Endothelial cell of umbilical vein (primary cell): Measurements from ENCODE around the gene SSNA1. TPM values are rescaled to one million over a fixed set of nuclear protein-coding genes. Genes with fewer than 3 reads are reported as not detected.

Experiments used
- BruUV-seq: library from RNA; stranded (reverse); fragments of 400-500 nt; replicated peaks from 2 replicates; lab custom pipeline; 2021; lab: Mats Ljungman, UMichigan
- CTCF ChIA-PET: fragments of 300-600, 350-600 bp; sonication (Branson Sonifier 250); formaldehyde crosslinking; loops from one replicate; lab custom pipeline; 2021; ENCODE audit warnings: antibody characterized with exemption, inconsistent platforms; lab: Charles Lee
- POLR2A ChIA-PET: fragments of 300-600, 350-600 bp; sonication (Branson Sonifier 250); formaldehyde crosslinking; loops from one replicate; lab custom pipeline; 2021; ENCODE audit warnings: antibody characterized with exemption, inconsistent platforms; lab: Charles Lee
- DNase-seq: peaks from one replicate; pipeline ENCODE4 v3.0.0-alpha.2; 2011; ENCODE audit warnings: low read depth, low spot score
- FAIRE-seq: peaks from 2 replicates; lab custom pipeline; 2011; peaks lifted over from hg19 to GRCh38; lab: Jason Lieb, UNC
- H2AFZ ChIP-seq: 2 replicates; pipeline ENCODE4 v1.6.0; 2012; ENCODE audit warnings: low read depth, low read length, control low read depth, inconsistent platforms
- H3K27ac ChIP-seq: 2 replicates; pipeline ENCODE4 v1.5.1; 2011; ENCODE audit warnings: low read depth, mild to moderate bottlenecking, control low read depth, low read length, moderate library complexity; ENCODE audit not compliant: insufficient read depth
- H3K27me3 ChIP-seq, 2 experiments: 2 replicates each; pipeline versions ENCODE4 v1.6.0 to v1.6.1; 2011; ENCODE audit warnings: low read length in 2 of 2, mixed read lengths in 1 of 2; ENCODE audit not compliant: control insufficient read depth in 2 of 2, insufficient read depth in 2 of 2
- H3K36me3 ChIP-seq, 2 experiments: 2 replicates in 1 of 2; 3 replicates in 1 of 2; pipeline ENCODE4 v1.5.1; 2011; ENCODE audit warnings: low read length in 2 of 2, mild to moderate bottlenecking in 1 of 2, moderate library complexity in 1 of 2; ENCODE audit not compliant: control insufficient read depth in 2 of 2, insufficient read depth in 2 of 2; ENCODE audit errors: extremely low read depth in 1 of 2
- H3K4me1 ChIP-seq: 3 replicates; pipeline ENCODE4 v1.5.1; 2011; ENCODE audit warnings: mild to moderate bottlenecking, low read length; ENCODE audit not compliant: control insufficient read depth, insufficient read depth; ENCODE audit errors: extremely low read depth
- H3K4me2 ChIP-seq: 2 replicates; pipeline ENCODE4 v1.6.1; 2011; ENCODE audit warnings: low read length, control low read depth, mixed read lengths; ENCODE audit not compliant: insufficient read depth
- H3K4me3 ChIP-seq, 3 experiments: fragments of 200-600 bp in 1 of 3; sonication (generic), shearing (Covaris generic) in 1 of 3; replicated peaks in 1 of 3; 2 replicates each; pipeline ENCODE4 v1.5.1; 2011 to 2016; ENCODE audit warnings: control low read depth in 3 of 3, low read length in 3 of 3, mild to moderate bottlenecking in 2 of 3, inconsistent platforms in 1 of 3, low read depth in 1 of 3, moderate library complexity in 1 of 3; ENCODE audit not compliant: insufficient read depth in 1 of 3
- H3K79me2 ChIP-seq: 2 replicates; pipeline ENCODE4 v1.6.0; 2012; ENCODE audit warnings: low read length, inconsistent platforms; ENCODE audit not compliant: control insufficient read depth, insufficient read depth
- H3K9ac ChIP-seq: replicated peaks from 2 replicates; pipeline ENCODE3; 2011; ENCODE audit warnings: low read length, control low read depth; ENCODE audit not compliant: insufficient read depth; ENCODE audit errors: extremely low read depth
- H3K9me1 ChIP-seq: replicated peaks from 3 replicates; pipeline ENCODE4 v1.6.0; 2011; ENCODE audit warnings: mild to moderate bottlenecking, low read length; ENCODE audit not compliant: control insufficient read depth, insufficient read depth; ENCODE audit errors: extremely low read depth
- H3K9me3 ChIP-seq: replicated peaks from 2 replicates; pipeline ENCODE4 v1.5.1; 2012; ENCODE audit warnings: low read length, inconsistent platforms; ENCODE audit not compliant: control insufficient read depth, insufficient read depth
- H4K20me1 ChIP-seq: replicated peaks from 2 replicates; pipeline ENCODE3; 2011; ENCODE audit warnings: mild to moderate bottlenecking, low read length; ENCODE audit not compliant: control insufficient read depth, insufficient read depth; ENCODE audit errors: extremely low read depth
- EZH2 ChIP-seq: IDR thresholded peaks from 2 replicates; pipeline ENCODE4 v1.6.1; 2012; ENCODE audit warnings: borderline replicate concordance, low read depth, mild to moderate bottlenecking, moderate library complexity, low read length, inconsistent platforms; ENCODE audit not compliant: severe bottlenecking
- FOS ChIP-seq: IDR thresholded peaks from 2 replicates; pipeline ENCODE4 v1.6.1; 2011; ENCODE audit warnings: mild to moderate bottlenecking, low read length, moderate library complexity, borderline replicate concordance; ENCODE audit not compliant: insufficient read depth
- GATA2 ChIP-seq: IDR thresholded peaks from 2 replicates; pipeline ENCODE4 v1.7.0; 2011; ENCODE audit warnings: low read depth, mild to moderate bottlenecking, moderate library complexity, mixed read lengths, low read length; ENCODE audit not compliant: insufficient read length, insufficient read depth
- JUN ChIP-seq: IDR thresholded peaks from 2 replicates; pipeline ENCODE4 v1.6.1; 2011; ENCODE audit warnings: borderline replicate concordance, low read depth; ENCODE audit not compliant: insufficient read length, insufficient read depth
- MYC ChIP-seq: IDR thresholded peaks from one replicate; pipeline ENCODE4 v1.6.1; 2011; ENCODE audit warnings: mild to moderate bottlenecking, low read depth, low read length
- POLR2A ChIP-seq: IDR thresholded peaks from 2 replicates; pipeline ENCODE4 v1.6.1; 2012; ENCODE audit warnings: low read depth, mild to moderate bottlenecking, control low read depth, low read length
- POLR2AphosphoS5 ChIP-seq: IDR thresholded peaks from 2 replicates; pipeline ENCODE4 v1.6.1; 2012; ENCODE audit warnings: low read depth, mild to moderate bottlenecking, control low read depth, low read length, moderate library complexity; ENCODE audit not compliant: insufficient read depth
- dilution Hi-C: fragments of 300-500 bp; cut with MboI; formaldehyde crosslinking; loops from one replicate; pipeline ENCODE4 v1.15.0; 2019; ENCODE audit warnings: low sequenced_read_pairs; ENCODE audit not compliant: extremely low pct_ligation_motif_present
- intact Hi-C: fragments of 100-400 bp; cut with micrococcal nuclease; formaldehyde crosslinking; loops from one replicate; pipeline ENCODE4 v1.10.0; 2022
- polyA plus RNA-seq, 4 experiments: library from polyadenylated mRNA; depleted of rRNA in 3 of 4; stranded (reverse) in 3 of 4; unstranded in 1 of 4; fragments of >200 nt; gene quantifications; 2 replicates each; pipeline versions ENCODE4 v1.2.1 to v1.2.3, GENCODE V29; 2011 to 2012; ENCODE audit warnings: missing spikeins in 1 of 4
- total RNA-seq: library from RNA; stranded (reverse); gene quantifications from 2 replicates; pipeline ENCODE4 v1.2.3, GENCODE V29; 2021
- TF ChIP-seq, protein P1 (sequence below), 2 donors: IDR thresholded peaks; 1 replicate in 1 of 2; 2 replicates in 1 of 2; pipeline ENCODE4 v1.5.1; 2011; ENCODE audit warnings: low read length in 2 of 2, mild to moderate bottlenecking in 2 of 2, moderate library complexity in 2 of 2, control low read depth in 1 of 2, inconsistent platforms in 1 of 2, low read depth in 1 of 2; ENCODE audit not compliant: insufficient read depth in 1 of 2; ENCODE audit errors: extremely low read depth in 1 of 2
- TF ChIP-seq, protein P2 (sequence below): IDR thresholded peaks from 2 replicates; pipeline ENCODE4 v1.6.1; 2011; ENCODE audit not compliant: insufficient read depth, insufficient read length

The SSNA1 gene
- total and polyA plus RNA-seq, 2 donors (not counting 3 experiments of a cell fraction or from before 2014, with no cell fraction given), result 89.0 to 146 TPM

DNA sequence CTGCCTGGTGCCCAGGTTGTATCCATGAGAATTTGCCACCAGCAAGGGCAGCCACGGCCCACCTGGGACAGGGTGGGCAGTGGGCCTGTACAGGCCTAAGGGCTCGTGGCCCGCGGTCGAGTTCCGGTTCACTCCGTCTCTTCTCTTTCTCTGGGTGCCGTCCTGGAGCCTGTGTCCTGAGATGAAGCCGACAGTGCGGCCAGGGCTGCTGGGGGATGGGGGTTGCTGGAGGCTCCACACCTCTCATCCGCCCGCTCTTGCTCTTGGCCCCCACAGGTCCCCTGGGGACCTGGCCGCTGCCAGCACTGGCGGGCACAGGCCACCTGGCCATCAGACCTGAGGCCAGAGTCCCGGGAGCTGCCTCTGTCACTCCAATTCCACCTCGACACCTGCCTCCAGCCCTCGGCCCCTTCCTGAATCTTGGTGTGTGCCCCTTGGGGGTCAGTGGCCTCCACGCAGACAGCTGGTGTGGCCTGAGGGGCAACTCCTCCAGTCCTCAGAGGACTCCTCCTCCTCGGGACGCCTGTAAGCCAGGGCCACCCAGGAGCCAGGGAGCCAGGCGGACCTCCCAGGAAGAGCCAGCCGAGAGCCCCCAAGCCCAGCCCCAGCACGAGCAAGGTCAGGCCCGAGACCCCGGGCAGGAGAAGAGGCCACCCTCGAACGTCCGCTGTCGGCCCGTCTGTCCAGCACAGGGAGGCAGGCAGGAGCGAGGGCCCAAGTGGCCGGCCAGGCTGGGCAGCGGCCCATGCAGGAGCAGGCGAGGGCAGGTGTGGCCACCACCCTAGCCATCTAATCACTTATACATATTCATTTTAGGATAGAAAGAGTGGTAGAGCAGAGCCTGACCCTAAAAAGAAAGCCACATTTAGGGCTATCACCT is 23.9 kb upstream of the SSNA1 start:
- intact Hi-C loops, result no loop called here
- Histone ChIP-seq H3K36me3 (no peaks in the 10 kb centered on the region), H3K9ac (no peak overlapping the region), H4K20me1 (no peaks in the 10 kb centered on the region), H3K27ac (no peak overlapping the region), H3K27me3 (peaks cover 32 to 33% of the 10 kb centered on the region in 2 experiments), H3K4me1 (peaks cover 3% of the 10 kb centered on the region), H3K79me2 (no peaks in the 10 kb centered on the region), H3K4me2 (no peak overlapping the region), H3K9me3 (no peaks in the 10 kb centered on the region), H3K9me1 (no peaks in the 10 kb centered on the region), H2AFZ (no peak overlapping the region), H3K4me3 (no peak overlapping the region)
- FAIRE-seq (no peak), DNase-seq (no peak)
- dilution Hi-C loops, result no loop called here
- no peak for TF ChIP-seq GATA2
- TF ChIP-seq, protein P1, sequence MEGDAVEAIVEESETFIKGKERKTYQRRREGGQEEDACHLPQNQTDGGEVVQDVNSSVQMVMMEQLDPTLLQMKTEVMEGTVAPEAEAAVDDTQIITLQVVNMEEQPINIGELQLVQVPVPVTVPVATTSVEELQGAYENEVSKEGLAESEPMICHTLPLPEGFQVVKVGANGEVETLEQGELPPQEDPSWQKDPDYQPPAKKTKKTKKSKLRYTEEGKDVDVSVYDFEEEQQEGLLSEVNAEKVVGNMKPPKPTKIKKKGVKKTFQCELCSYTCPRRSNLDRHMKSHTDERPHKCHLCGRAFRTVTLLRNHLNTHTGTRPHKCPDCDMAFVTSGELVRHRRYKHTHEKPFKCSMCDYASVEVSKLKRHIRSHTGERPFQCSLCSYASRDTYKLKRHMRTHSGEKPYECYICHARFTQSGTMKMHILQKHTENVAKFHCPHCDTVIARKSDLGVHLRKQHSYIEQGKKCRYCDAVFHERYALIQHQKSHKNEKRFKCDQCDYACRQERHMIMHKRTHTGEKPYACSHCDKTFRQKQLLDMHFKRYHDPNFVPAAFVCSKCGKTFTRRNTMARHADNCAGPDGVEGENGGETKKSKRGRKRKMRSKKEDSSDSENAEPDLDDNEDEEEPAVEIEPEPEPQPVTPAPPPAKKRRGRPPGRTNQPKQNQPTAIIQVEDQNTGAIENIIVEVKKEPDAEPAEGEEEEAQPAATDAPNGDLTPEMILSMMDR (IDR thresholded peaks at IDR 0.05; ENCODE audit: extremely low read depth in 1 of 2, insufficient read depth in 1 of 2, low read depth in 1 of 2, low read length in 2 of 2), result no peak
- no peak for TF ChIP-seq POLR2AphosphoS5
- TF ChIP-seq JUN, result no peak
- TF ChIP-seq EZH2, result no peak
- no peak for TF ChIP-seq FOS
- TF ChIP-seq MYC, result no peak
- TF ChIP-seq POLR2A, result no peak
- TF ChIP-seq, protein P2, sequence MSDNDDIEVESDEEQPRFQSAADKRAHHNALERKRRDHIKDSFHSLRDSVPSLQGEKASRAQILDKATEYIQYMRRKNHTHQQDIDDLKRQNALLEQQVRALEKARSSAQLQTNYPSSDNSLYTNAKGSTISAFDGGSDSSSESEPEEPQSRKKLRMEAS, result no peak
- ChIA-PET POLR2A (no interaction called here), CTCF (interaction anchor here (0.6 to 1.8 kb wide), 2 partner anchors 34 to 1175 kb away, joined by 3 to 7 read pairs; no protein-coding TSS in a partner anchor)
- BruUV-seq, result no TSS peak
